MM.1S (cell line): Measurements from ENCODE around the gene NOD1.
"Not testable (repeated sequence)": the region's sequence is repeated elsewhere in the genome, so short reads cannot be mapped to it uniquely, and the experiment has no call there.

ENCODE experiments used
- DNase-seq: peaks from one replicate; pipeline ENCODE4 v3.0.0-alpha.2; 2015
- H2AFZ ChIP-seq: fragments of 300-600 bp; sonication (generic); 2 replicates; pipeline ENCODE4 v1.6.0; 2016; ENCODE audit warnings: antibody characterized with exemption, low read length
- H3F3A ChIP-seq: fragments of 300-600 bp; sonication (generic); 2 replicates; pipeline ENCODE4 v1.6.1; 2016; ENCODE audit warnings: mild to moderate bottlenecking, antibody characterized with exemption, low read length, moderate library complexity, mixed read lengths; ENCODE audit not compliant: insufficient read depth
- H3K27ac ChIP-seq: fragments of 300-600 bp; sonication (generic); 2 replicates; pipeline ENCODE4 v1.5.1; 2016; ENCODE audit warnings: mild to moderate bottlenecking, low read length
- H3K27me3 ChIP-seq: fragments of 300-600 bp; sonication (generic); replicated peaks from 2 replicates; pipeline ENCODE4 v1.6.0; 2016; ENCODE audit warnings: low read length; ENCODE audit not compliant: insufficient read depth
- H3K36me3 ChIP-seq: fragments of 300-600 bp; sonication (generic); replicated peaks from 2 replicates; pipeline ENCODE4 v1.6.1; 2016; ENCODE audit warnings: mild to moderate bottlenecking, low read length, mixed read lengths; ENCODE audit not compliant: insufficient read depth
- H3K4me1 ChIP-seq: fragments of 300-600 bp; sonication (generic); 2 replicates; pipeline ENCODE4 v1.6.1; 2016; ENCODE audit warnings: low read length, mixed read lengths
- H3K4me2 ChIP-seq: fragments of 300-600 bp; sonication (generic); 2 replicates; pipeline ENCODE4 v1.6.0; 2016; ENCODE audit warnings: low read depth, low read length
- H3K4me3 ChIP-seq: fragments of 300-600 bp; sonication (generic); 2 replicates; pipeline ENCODE4 v1.5.1; 2016; ENCODE audit warnings: low read length, mixed read lengths
- H3K79me2 ChIP-seq: fragments of 300-600 bp; sonication (generic); 2 replicates; pipeline ENCODE4 v1.6.1; 2016; ENCODE audit warnings: mixed run types, low read length, mixed read lengths
- H3K9ac ChIP-seq: fragments of 300-600 bp; sonication (generic); 2 replicates; pipeline ENCODE4 v1.6.1; 2016; ENCODE audit warnings: low read length, mixed read lengths
- H3K9me2 ChIP-seq: fragments of 300-600 bp; sonication (generic); replicated peaks from 2 replicates; pipeline ENCODE4 v1.6.1; 2016; ENCODE audit warnings: mild to moderate bottlenecking, low read length, mixed read lengths; ENCODE audit not compliant: insufficient read depth
- H3K9me3 ChIP-seq: fragments of 300-600 bp; sonication (generic); replicated peaks from 2 replicates; pipeline ENCODE4 v1.6.1; 2016; ENCODE audit warnings: mild to moderate bottlenecking, low read length, mixed read lengths; ENCODE audit not compliant: insufficient read depth
- H4K20me1 ChIP-seq: fragments of 300-600 bp; sonication (generic); 2 replicates; pipeline ENCODE4 v1.6.1; 2016; ENCODE audit warnings: mild to moderate bottlenecking, low read length, moderate library complexity, mixed read lengths; ENCODE audit not compliant: insufficient read depth
- EZH2 ChIP-seq: fragments of 300-600 bp; sonication (generic); optimal IDR thresholded peaks from 2 replicates; pipeline ENCODE3; 2017; ENCODE audit warnings: low read depth, mild to moderate bottlenecking, antibody characterized with exemption, low read length, mixed read lengths
- EZH2phosphoT487 ChIP-seq: fragments of 300-600 bp; sonication (generic); IDR thresholded peaks from 2 replicates; pipeline ENCODE4 v1.6.1; 2018; ENCODE audit warnings: antibody characterized with exemption, low read length
- TF ChIP-seq, protein P1 (sequence below): fragments of 300-600 bp; sonication (generic); IDR thresholded peaks from 2 replicates; pipeline ENCODE4 v1.5.1; 2016; ENCODE audit warnings: antibody characterized with exemption, low read length, mixed read lengths

Gene NOD1

DNA sequence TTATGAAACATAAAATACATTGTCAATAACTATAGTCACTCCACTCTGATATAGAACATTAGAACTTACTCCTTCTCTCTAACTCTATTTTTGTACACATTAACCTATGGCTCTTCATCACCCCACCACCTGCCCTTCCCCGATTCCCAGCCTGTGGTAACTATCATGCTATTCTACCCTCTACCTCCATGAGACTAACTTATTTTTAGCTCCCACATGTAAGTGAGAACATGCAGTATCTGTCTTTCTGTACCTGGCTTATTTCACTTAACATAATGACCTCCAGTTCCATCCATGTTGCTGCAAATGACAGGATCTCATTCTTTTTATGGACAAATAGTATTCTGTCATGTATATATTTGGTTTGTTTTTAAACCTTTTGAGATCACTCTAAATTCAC is 8.8 kb upstream of the NOD1 start:
- H3K4me2 ChIP-seq: no peak overlapping the region
- TF ChIP-seq EZH2phosphoT487 (no peak), EZH2 (no peak)
- TF ChIP-seq, protein P1, sequence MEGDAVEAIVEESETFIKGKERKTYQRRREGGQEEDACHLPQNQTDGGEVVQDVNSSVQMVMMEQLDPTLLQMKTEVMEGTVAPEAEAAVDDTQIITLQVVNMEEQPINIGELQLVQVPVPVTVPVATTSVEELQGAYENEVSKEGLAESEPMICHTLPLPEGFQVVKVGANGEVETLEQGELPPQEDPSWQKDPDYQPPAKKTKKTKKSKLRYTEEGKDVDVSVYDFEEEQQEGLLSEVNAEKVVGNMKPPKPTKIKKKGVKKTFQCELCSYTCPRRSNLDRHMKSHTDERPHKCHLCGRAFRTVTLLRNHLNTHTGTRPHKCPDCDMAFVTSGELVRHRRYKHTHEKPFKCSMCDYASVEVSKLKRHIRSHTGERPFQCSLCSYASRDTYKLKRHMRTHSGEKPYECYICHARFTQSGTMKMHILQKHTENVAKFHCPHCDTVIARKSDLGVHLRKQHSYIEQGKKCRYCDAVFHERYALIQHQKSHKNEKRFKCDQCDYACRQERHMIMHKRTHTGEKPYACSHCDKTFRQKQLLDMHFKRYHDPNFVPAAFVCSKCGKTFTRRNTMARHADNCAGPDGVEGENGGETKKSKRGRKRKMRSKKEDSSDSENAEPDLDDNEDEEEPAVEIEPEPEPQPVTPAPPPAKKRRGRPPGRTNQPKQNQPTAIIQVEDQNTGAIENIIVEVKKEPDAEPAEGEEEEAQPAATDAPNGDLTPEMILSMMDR: no peak

DNA sequence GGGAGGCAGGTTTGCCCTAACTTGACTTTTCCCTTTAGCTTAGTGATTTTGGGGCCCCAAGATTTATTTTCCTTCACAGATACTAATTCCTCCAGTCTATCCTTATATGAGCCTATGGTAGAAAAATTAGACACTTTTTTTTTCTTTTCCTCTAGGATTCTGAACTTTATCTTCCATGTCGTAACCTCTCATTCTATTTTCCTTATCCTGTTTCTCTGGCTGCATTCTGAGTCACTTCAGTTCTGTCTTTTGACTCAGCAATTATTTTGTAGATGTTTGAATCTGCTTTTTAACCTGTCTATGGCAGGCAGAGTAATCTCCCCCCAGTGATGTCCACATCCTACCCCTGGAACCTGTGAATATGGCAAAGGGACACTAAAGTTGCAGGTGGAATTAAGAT is 7.1 kb upstream of the NOD1 start:
- Histone ChIP-seq H3K27me3 (no peaks in the 10 kb centered on the region), H3K4me1 (no peaks in the 10 kb centered on the region), H2AFZ (no peak overlapping the region), H3K4me2 (no peak overlapping the region), H3K79me2 (no peaks in the 10 kb centered on the region), H3K4me3 (no peak overlapping the region), H3K9ac (no peak overlapping the region), H4K20me1 (no peaks in the 10 kb centered on the region), H3F3A (no peaks in the 10 kb centered on the region), H3K9me3 (no peaks in the 10 kb centered on the region), H3K9me2 (no peaks in the 10 kb centered on the region), H3K36me3 (no peaks in the 10 kb centered on the region), H3K27ac (no peak overlapping the region)
- TF ChIP-seq EZH2phosphoT487 (no peak), EZH2 (no peak)
- TF ChIP-seq, protein P1: no peak
- no peak for DNase-seq

More for the DNA sequence above, 8.8 kb upstream of the NOD1 start:
- Histone ChIP-seq H3K79me2 (no peaks in the 10 kb centered on the region), H3K27ac (no peak overlapping the region), H3K9me3 (no peaks in the 10 kb centered on the region), H3K4me3 (no peak overlapping the region), H3K27me3 (no peaks in the 10 kb centered on the region), H3F3A (no peaks in the 10 kb centered on the region), H4K20me1 (no peaks in the 10 kb centered on the region), H2AFZ (no peak overlapping the region), H3K4me1 (no peaks in the 10 kb centered on the region), H3K36me3 (no peaks in the 10 kb centered on the region), H3K9ac (no peak overlapping the region), H3K9me2 (no peaks in the 10 kb centered on the region)
- no peak for DNase-seq

DNA sequence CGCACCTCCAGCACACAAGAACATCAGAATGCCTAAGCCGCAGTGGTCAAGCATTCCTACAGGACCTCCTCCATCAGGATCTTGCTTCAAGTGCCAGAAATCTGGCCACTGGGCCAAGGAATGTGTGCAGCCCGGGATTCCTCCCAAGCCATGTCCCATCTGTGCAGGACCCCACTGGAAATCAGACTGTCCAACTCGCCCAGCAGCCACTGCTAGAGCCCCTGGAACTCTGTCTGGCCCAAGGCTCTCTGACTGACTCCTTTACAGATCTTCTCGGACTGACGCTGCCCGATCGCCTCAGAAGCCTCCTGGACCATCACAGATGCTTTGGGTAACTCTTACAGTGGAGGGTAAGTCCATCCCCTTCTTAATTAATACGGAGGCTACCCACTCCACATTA is 2.8 kb upstream of the NOD1 start:
- not testable (repeated sequence) for H3K27ac ChIP-seq, H3K9me2 ChIP-seq, DNase-seq, H3K9ac ChIP-seq, H3K36me3 ChIP-seq, H3K4me1 ChIP-seq, H4K20me1 ChIP-seq, H3K79me2 ChIP-seq, H2AFZ ChIP-seq, H3K4me3 ChIP-seq, H3F3A ChIP-seq, H3K9me3 ChIP-seq, H3K4me2 ChIP-seq, H3K27me3 ChIP-seq

DNA sequence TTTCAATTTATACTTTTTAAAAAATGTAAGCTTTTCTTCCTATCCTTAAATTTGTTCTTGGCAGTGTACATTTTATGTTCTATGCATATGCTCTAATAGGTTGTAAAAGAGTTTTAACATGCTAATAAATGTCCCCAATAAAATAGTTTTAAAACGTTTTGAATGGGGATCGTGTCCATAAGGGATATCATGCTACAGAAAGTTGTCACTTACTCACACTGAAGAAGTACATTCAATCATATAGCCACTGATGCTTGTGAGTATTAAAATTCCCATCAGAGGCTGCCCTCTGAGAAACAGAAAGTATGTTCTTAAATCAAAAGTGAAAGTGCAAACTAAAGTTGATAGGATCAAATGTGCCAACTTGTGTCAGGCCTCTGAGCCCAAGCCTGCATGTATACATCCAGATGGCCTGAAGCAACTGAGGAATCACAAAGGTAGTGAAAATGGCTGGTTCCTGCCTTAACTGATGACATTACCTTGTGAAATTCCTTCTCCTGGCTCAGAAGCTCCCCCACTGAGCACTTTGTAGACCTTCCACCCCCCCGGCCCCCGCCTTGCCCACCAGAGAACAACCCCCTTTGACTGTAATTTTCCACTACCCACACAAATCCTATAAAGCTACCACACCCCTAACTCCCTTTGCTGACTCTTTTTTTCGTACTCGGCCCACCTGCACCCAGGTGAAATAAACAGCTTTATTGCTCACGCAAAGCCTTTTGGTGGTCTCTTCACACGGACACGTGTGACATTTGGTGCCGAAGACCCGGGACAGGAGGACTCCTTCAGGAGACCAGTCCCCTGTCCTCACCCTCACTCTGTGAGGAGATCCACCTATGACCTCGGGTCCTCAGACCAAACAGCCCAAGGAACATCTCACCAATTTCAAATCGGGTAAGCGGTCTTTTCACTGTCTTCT is 877 bp upstream of the NOD1 start:
- Histone ChIP-seq H3K9me3 (no peaks in the 10 kb centered on the region), H3K4me2 (peak overlapping the region; percentile 92), H3K4me3 (peak overlapping the region; percentile 75), H4K20me1 (no peaks in the 10 kb centered on the region), H3K27ac (peak overlapping the region; percentile 48; the same call in 1 of the 2 replicates), H3F3A (peaks cover 6% of the 10 kb centered on the region; the same call in 1 of the 2 replicates), H3K79me2 (no peaks in the 10 kb centered on the region), H3K27me3 (no peaks in the 10 kb centered on the region), H2AFZ (peak overlapping the region; percentile 90), H3K9ac (peak overlapping the region; percentile 63), H3K4me1 (no peaks in the 10 kb centered on the region), H3K9me2 (no peaks in the 10 kb centered on the region), H3K36me3 (no peaks in the 10 kb centered on the region)
- TF ChIP-seq, protein P1: no peak
- TF ChIP-seq EZH2 (no peak), EZH2phosphoT487 (no peak)
- DNase-seq: peak; percentile 84
